Activated T-helper 1 cell treated with anti-CD3 and anti-CD28 coated beads, Interleukin-2, amount 50 U/mL, for 16 hours (primary cell): ENCODE measurements around the gene ZG16B.
A peak's percentile ranks its signal among the peaks of the same experiment; 100 is the strongest.

Experiments used
- DNase-seq, 2 donors: peaks; one replicate each; pipeline ENCODE4 v3.0.0-alpha.2; 2020; ENCODE audit warnings: low read depth in 1 of 2, low spot score in 1 of 2

Gene ZG16B, protein sequence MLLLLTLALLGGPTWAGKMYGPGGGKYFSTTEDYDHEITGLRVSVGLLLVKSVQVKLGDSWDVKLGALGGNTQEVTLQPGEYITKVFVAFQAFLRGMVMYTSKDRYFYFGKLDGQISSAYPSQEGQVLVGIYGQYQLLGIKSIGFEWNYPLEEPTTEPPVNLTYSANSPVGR

GRCh38 chr16:2829501-2830354 lies at the start of gene ZG16B:
Gene ZG16B, plus strand, starts transcription at chr16:2830303. Its CDS starts 139 bp downstream, at chr16:2830442.
- DNase-seq, result no peak

DNA sequence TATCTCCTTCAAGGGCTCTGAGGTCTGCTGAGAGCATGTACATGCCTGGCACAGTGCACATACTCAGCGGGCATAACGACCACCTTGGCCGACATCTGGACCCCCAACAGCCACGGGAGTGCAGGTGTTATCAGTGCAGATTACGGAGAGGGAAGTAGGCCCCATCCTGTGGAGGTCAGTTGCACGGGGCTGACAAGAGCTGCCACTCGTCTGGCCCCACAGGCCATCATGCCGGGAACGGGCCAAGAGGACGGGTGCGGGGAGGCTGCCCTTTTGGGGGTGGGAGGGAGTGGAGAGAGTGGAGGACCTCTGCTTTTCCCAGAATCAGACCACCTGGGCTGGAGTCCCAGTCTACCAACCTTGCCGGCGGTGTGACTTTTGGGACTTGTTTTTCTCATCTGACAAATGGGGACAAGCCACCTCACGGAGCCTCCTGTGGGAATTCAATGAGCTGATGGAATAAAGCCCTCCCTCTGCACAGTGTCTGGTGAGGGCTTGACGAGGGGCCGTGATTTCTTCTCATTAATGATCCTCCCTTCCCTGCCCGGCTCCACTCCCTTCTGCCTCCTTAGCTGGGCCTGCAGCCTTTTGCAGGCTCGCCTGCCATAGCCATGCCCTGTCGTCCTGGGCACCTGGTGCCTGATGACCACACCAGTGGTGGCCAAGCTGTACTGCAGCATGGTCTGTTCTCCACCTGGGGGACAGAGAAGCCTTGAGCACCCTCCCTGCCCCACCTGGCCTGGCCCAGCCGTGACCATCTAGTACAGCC lies 47.3 kb upstream of the ZG16B start:
- DNase-seq, result no peak

- DNase-seq, result no peak
Measured at GRCh38 chr16:2783581-2784357, 46.3 kb upstream of the ZG16B start.

DNA sequence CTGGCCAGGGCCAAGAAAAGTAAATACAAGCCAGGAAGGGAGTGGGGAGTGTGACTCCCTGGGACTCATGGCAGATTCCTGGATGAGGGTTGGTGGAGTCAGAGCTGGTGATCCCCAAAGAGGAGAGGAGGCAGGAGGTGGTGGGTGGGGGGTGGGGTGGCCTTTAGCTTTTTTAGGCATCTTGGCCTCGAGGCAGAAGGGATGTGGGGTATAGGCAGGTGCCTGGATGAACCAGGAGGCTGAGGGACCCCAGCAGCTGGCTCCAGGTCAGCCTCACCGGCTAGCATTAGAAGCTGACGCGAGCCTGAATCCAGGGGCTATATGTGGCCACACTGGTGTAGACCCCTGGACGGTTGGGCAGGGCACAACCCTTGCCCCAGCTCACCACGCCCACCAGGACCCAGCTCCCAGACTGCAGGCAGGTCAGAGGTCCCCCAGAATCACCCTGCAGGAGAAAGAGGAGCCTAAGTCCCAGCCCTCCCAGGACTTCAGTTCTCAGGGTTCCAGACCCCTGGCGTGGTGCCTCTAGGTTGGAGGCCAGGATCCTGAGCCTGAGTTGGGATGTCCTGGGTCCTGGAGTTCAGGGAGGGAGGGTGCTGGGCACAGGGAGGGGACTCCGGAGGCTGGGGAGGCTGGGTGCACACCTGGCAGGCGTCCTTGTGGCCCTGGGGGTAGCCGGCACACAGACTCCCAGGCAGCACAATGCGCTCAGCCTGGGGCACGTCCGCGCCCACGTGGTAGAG lies 45.6 kb upstream of the ZG16B start:
- no peak for DNase-seq

DNA sequence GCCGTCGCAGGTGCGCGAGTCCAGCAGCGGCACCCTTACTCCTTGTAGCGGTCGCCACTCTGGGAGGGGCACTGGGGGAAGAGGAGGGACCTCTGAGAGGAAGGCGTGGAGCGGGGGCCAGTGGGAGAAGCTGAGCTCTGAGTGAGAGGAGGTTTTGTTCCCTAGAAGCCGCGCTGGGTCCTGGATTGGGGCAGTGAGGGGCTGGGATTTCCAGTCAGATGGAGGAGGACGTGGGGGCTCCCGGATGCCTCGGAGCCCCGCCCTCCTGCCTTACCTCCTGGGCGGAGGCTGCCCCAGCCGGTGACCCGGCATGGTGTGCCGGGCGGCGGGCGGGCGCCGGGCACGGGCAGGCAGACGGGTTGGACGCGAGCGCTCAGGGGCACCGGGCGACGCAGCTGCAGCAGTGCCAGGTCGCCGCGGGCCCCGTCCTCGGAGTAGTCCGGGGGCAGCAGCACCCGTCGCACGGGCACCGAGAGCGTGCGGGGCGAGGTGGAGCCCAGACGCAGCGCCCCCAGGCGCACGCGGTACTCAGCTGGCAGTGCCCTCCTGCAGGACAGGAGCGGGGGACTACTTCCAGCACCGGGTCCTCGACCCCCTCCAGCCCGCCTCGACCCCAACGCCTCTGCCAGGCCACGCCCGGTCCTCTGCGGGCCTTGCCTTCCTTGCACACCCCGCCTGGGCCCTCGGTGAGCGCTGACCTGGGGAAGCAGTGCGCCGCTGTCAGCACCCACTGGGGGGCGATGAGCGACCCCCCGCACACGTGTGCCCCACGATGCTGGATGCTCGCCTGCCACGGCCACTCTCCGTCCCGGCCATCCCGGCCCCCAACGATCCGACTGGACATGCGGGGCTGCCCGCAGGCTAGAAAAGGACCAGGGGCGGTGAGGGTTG lies 44.8 kb upstream of the ZG16B start:
- peak in 1 of 2 donors; percentile 25 for DNase-seq

- DNase-seq, result no peak
Measured at GRCh38 chr16:2786061-2786825, 43.9 kb upstream of the ZG16B start.

DNA sequence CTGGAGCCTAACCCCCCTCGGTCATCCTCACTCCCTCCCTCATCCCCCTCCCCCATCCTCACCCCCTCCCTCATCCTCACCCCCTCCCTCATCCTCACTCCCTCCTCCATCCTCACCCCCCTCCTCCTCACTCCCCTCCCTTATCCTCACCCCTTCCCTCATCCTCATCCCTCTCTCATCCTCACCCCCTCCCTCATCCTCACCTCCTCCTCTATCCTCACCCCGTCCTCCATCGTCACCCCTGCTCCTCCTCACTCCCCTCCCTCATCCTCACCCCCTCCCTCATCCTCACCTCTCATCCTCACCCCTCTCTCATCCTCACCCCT lies 43.3 kb upstream of the ZG16B start:
- DNase-seq, result no peak

- no peak for DNase-seq
Measured at GRCh38 chr16:2787406-2787805, 42.7 kb upstream of the ZG16B start, which contains the start of gene PRSS33. Gene PRSS33, minus strand, starts transcription at chr16:2787560. Its CDS starts 1,013 bp downstream, at chr16:2786547.

- DNase-seq, result no peak
Measured at GRCh38 chr16:2787961-2788360, 42.1 kb upstream of the ZG16B start.

GRCh38 chr16:2790631-2791030 lies 39.5 kb upstream of the ZG16B start:
- DNase-seq, result no peak

DNA sequence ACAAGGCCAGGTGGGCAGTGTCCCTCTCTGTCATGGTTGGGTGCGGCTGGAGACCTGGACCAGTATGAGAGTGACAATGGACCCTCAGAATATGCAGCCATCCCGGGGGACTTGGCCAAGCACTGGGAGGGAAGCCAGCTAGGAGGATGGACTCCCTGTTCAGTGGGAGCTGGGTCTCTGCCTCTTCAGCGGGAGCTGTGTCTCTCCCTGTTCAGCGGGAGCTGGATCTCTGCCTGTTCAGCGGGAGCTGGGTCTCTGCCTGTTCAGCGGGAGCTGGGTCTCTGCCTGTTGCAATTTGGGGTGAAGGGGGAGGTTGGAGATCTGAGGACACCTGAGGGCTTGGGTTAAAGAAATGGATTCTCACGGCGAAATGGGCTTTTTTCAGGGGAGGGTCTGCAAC lies 38.9 kb upstream of the ZG16B start:
- no peak for DNase-seq

DNA sequence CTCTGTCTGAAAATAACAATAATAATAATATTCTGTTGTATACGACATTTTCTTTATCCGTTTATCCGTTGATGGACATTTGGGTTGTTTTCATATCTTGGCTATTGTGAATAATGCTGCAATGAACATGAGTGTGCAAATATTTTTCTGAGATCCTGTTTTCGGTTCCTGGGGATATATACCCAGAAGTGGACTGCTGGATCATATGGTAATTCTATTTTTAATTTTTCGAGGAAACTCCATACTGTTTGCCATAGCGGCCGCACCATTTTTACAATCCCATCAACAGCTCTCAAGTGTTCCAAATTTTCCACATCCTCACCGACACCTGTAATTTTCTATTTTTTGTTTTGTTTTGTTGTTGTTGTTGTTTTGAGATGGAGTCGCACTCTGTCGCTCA lies 37.2 kb upstream of the ZG16B start:
- DNase-seq, result no peak

DNA sequence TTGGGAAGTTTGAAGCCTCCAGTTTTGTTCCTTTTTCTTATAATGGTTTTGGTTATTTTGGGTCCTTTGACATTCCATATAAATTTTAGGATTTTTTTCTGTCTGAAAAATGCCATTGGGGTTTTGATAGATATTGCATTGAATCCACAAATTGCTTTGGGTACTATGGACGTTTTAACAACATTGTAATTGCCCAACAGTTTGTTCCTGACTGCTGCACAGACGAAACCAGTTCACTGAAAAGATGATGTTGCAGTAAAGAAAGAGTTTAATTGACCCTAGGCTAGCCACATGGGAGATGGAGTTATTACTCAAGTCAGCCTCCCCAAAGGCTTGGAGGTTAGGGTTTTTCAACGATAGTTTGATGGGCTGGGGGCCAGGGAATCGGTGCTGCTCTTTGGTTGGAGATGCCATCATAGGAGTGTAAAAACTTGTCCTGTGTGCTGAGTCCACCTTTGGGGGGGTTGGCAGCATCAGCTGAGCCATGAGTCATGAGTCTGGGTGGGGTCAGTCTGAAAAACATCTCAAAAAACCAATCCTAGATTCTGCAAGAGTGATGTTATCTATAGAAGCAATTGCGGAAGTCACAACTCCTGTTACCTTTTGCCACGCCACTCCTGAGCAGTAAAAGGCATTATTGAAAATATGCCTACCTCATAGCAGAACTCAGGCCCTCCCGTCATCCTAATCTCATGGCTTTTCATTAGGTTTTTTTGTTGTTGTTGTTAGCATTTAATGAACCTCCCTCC lies 34.5 kb upstream of the ZG16B start:
- no peak for DNase-seq

GRCh38 chr16:2798723-2799204 lies 31.3 kb upstream of the ZG16B start:
- no peak for DNase-seq

DNA sequence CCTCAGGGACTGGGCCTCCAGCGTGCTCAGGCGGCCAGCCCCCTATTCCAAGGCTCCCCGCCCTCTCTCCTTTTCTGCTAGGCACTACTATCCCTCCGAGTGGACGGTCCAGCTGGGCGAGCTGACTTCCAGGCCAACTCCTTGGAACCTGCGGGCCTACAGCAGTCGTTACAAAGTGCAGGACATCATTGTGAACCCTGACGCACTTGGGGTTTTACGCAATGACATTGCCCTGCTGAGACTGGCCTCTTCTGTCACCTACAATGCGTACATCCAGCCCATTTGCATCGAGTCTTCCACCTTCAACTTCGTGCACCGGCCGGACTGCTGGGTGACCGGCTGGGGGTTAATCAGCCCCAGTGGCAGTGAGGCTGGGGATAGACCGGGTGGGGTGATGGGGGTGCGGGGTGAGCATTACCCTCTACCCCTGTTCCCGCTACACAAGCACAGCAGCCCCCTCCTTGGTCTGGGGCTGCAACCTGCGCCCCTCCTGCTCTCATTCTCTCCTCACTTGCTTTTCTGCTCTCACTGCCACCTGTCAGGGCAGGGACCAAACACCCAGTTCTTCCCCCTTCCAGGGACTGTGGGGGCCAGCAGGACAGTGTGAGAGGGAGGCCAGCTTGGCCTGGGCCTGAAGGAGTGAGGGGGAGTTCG lies 30.8 kb upstream of the ZG16B start:
- DNase-seq, result no peak

- no peak for DNase-seq
Measured at GRCh38 chr16:2799859-2800226, 30.3 kb upstream of the ZG16B start.

- no peak for DNase-seq
Measured at GRCh38 chr16:2803545-2804195, 26.4 kb upstream of the ZG16B start.
